ENCODE results near the gene SLC4A2.

The SLC4A2 gene

DNA sequence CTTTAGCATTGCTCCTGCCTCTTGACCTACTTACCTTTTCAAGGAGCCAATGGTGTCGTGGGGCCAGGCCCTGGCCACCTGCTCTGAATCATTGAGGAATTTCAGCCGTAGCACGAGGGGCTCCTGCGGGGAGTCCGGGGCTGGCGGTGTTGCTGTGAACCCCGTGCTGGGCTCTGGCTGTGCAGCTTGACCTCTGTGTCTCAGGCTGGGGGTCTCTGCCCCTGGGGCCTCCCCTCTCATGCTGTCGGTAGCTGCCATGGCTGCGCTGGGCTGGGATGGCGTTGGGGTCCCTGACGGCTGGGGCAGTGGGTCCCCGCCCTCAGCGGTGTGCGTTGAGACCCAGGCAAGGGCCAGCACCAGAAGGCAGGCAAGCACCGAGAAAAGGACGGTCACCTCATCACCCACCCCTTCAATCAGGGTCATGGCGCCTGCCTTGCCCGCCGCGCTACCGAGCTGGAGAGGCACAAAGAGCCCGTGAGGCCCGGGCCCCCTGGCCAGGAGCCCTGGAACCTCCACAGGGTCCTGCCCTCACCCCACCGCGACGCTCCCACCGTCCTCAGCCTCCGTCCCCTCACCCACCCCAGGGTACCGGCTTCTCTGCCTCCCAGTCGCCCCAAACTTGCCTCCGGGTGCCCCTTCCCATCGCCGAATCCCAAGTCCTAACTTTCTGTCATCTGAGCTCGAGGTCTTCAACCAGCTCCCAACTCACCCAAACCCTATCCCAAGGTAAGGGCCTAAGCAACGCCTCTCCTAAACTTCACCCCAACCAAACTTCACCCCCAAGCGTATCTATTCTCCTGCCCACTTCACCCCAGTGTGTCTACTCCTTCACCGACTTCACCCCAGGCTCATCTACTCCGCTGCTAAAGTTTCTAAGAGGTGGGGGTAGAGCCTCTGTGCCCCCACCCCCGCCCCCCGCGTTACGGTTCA is 23.0 kb downstream of the SLC4A2 start:
- FAIRE-seq = no peak

GRCh38 chr7:151083071-151083823 is 23.9 kb downstream of the SLC4A2 start, which contains the start of gene TMUB1:
TMUB1 (minus strand) TSS chr7:151083493; CDS start chr7:151082563, 930 bp downstream.
- FAIRE-seq = no peak

DNA sequence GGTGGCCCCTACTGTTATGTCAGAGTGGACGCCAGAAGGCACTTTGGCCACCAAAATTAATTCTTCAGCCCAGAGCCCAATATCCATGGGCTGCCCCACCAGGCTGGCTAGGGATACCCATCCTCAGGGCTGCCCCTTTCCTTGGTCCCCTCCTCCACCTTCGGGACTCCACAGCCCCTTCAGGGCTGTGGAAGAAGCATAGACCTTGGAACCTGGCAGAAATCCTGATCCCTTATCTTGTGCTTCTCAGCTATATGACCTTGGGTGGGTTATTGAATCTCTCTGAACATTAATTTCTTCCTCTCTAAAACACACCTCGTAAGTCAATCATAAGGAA is 24.4 kb downstream of the SLC4A2 start:
- no peak for FAIRE-seq

DNA sequence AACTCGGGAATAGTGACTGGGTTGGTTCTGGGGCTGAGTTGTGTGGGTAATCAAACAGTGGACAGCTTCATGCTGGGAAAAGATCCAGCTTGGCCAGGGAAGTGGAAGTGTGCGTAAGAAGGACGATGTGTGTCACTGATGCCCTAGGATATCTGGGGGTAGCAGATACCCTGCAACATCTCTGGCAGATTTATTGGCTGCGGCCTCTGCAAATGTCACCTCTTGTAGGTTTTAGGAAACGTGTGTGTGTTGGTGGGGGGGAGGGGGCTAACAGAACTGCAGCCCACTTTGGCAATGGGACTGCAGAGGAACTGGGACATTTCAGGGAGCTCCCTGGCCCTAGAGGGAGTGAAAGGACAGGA is 25.9 kb downstream of the SLC4A2 start:
- no peak for FAIRE-seq

GRCh38 chr7:151085691-151086620 is 26.6 kb downstream of the SLC4A2 start, which contains the start of gene AGAP3:
AGAP3 (plus strand) TSS chr7:151086475; CDS start chr7:151086742, 267 bp downstream.
- peak; percentile 89 for FAIRE-seq

DNA sequence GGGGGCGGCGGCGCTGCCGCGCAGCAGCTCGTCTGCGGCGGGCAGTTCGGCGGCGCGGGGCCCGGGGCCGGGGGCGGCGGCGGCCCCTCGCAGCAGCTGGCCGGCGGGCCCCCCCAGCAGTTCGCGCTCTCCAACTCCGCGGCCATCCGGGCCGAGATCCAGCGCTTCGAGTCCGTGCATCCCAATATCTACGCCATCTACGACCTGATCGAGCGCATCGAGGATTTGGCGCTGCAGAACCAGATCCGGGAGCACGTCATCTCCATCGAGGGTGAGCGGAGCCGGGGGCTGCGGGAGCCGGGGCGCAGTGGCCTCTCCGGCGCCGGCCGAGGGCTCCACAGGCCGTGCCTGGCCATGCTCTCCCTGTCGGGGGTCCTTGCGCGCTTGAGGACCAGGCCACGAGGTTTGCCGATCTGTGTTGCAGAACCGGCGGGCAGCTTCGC is 27.4 kb downstream of the SLC4A2 start:
- FAIRE-seq = no peak

DNA sequence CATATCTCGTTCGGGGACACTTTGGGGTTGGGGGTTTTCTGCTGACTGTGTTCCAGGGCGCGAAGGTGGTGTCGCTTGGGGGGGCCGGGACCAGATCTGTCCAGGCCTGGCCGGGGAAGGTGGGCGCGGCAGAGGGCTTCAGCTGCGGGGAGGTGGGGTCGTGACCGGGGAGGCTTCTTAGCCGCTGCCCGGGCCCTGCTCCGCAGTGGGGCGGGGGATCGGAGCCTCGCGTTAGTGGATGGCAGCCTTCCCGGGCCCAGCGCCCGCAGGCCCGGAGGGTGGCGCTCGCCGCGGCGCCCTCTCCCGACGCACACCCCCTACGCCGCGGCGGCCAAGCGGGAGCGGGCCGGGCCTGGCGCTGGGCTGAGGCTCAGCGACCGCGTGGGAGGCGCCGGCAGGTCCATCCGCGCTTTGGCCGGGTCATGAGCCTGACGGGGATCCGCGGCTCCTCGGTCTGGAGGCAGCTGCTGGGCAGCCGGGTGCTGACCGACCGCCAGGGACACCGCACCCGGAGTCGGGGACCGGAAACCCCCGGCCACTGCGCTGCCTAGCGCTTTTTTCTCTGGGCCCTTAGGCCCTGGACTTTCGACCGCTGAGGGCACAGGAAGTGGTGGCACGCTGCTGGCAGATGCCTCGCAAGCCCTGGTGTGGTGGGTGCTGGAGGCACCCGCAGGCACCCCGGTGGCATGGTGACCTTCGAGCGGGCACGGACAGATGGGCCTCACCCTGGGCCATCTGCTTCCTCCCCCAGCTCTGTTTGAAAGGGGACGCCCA is 28.0 kb downstream of the SLC4A2 start:
- no peak for FAIRE-seq

DNA sequence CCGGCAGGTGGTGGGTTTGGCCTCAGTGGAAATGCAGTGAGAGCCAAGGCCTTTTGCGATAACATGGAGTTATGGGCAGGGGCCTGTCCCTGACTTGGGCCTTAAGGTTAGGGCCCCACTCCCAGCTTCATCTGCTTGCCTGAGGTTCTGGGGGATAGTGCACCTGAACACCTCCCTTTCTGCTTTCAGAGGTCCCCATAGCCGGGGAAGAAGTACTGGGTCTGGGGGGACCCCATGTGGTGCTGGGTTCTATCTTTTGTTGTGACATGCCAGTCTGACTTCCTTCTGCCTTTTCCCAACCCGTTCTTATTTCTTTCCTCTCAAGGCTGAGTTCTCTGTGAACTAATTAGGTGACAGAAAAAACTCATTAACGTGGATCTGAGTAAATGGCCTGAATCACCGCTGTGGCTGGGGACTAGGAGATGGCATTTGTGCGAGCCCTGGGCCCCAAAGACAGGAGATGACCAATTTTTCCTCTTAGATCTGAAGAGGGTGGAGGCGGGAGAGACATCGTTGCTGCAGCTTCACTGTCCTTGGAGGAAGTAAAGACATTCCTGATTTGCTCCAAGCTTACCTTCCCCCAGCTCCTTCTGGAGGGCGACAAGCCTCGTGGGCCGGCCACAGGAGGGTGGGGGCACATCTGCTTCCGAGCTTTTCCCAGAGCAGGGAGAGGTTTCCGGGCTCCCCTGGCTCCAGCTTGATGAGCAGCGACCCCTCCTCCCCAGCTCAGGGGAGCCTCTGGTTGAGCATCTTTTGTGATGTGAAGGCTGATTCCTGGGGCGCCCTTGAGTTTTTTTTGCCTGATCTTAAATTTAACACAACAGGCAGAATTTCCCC is 28.8 kb downstream of the SLC4A2 start:
- FAIRE-seq = no peak

- FAIRE-seq = no peak
These were observed 29.7 kb downstream of the SLC4A2 start for GRCh38 chr7:151088856-151089699.

DNA sequence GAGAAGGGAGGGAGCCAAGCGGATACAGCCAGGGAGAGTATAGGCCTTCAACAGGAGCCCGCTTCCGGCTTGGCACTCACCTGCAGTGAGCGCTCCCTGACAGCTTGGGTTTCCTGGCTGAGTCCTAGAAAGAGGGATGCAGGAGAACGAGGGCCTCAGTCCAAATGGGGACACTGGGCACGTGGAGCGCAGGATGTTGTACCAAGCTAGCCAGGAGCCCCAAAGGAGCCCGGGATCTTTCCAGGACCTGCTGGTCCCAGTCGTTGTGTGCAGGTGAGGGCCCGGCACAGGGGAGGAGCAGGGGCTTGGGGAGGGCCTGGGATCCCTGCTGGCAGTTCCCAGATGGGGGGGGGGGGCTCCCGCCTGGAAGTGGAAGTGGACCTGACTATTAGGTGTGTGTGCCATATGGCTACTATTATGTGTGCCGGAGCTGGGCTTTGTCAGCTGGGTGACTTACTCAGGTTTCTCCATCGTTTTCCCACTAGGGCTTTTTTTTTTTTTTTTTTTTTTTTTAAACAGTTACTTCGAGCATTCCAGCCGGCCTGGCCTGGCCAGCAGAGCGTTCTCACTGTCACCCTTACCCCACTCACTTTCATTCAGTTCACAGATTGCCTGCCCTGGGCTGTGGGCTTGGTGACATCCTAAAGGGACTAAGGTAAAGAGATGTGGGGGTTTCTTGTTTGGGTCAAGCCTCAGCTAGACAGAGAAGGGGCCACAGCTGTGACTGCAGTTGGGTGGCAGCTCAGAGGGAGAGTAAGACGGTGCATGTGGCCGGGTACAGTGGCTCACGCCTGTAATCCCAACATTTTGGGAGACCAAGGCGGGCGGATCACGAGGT is 30.7 kb downstream of the SLC4A2 start:
- FAIRE-seq = no peak

GRCh38 chr7:151091003-151091402 is 31.6 kb downstream of the SLC4A2 start:
- no peak for FAIRE-seq

- no peak for FAIRE-seq
These were observed 32.0 kb downstream of the SLC4A2 start for GRCh38 chr7:151091431-151091830.

DNA sequence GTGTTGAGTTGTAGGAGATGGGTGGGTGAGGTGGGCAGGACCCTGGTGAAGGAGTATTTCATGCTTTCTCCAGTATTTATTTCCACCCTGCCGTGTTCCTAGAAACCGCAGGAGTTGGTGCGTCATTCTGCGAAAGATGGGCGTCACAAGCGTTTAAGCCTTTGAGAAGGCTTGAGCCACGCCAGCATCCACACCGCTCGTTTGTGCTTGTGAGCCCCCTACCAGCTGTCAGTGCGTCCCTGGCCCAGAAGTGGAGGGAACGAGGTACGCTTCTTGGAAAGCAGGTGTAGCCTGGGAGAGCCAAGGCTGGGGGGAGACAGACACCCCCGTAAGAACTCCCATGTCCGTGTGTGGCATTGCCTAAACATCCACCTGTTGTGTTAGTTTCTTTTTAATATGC is 32.6 kb downstream of the SLC4A2 start:
- FAIRE-seq = no peak

DNA sequence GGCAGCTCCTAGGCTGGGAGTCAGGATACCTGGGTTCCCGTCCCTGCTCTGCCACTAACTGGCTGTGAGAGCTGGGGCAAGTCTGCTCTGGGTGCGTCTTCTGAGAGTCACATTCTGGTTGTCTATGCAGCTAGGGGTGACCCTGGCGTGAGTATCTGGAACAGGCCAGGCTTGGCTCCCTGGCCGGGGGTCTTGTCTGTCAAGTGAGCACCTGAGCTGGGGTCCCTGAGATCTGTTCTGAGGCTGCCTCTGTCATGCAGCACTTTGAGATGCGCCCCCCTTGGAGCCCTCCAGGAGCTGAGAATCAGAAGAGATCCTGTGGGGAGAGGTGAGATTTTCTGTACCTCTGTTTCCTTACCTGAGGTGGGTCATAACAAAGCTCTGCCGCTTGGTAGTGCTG is 34.4 kb downstream of the SLC4A2 start:
- no peak for FAIRE-seq

- FAIRE-seq = no peak
These were observed 35.3 kb downstream of the SLC4A2 start for GRCh38 chr7:151094675-151095074.

DNA sequence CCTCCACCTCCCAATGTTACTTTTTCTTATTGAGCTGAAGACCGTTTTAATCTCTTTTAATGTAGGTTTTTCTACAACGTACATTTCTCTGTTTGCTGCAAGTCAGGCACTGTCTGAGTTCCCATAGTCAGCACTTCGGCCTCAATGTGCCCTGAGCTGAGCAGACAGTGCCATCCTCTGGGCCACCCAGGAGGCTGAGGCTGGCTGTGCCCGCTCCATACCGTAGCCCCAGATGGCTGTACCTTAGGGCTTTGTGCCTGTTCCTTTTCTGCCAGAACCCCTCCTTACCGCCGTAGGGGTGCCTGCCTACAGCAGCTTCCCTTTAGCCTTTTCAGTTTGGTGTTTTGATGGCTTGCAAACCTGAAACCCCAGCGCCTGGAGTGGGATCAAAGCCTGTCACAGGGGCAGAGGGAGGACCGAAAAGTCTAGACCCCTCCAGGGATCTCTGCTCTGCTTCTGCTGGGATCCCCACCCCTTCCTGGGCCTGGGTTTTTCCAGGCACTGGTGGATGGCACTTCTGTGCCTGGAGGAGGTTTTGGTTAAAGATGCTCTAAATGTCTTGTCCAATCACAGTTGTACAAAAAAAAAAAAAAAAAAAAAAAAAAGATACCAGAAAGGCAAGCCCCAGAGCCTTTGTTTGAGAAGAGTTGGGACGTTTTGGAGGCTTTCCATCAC is 35.9 kb downstream of the SLC4A2 start:
- no peak for FAIRE-seq

DNA sequence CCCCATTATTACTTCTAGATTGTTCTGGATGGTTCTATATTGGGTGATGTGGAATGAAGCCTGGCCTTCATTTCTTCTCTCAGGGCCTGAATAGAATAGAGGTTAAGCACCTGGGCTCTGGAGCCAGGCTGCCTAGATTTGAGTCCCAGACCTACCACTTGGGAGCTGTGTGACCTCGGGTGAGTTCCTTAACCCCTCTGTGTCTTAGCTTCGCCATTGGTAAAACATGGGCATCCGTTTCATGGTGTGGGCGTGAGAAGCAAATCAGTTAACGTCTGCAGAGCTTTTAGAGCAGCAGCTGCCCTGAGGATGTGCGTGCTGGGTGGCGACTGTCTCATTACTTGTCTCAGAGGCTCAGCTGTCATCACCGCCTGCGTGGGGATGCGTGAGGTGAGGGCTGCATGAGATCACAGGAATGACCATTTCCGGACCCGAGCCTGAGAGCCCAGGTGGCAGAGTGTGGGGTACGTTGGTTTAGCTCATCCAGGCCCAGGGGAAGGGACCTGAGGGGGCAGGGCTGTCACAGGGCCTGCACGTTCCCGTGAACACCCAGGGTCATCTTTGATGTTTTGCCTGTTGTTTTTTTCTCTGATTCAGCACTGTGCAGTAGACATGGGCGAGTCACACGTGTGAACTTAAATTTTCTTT is 36.6 kb downstream of the SLC4A2 start:
- FAIRE-seq = no peak

All from G401.6 (cell line).